CD4-positive, alpha-beta T cell (primary cell): Measurements from ENCODE around the gene COL13A1. TPM values are rescaled to one million over a fixed set of nuclear protein-coding genes. Genes with fewer than 3 reads are reported as not detected.

Experiments
- ATAC-seq: fragments of 200-7000 bp; cut with Tn5 transposase; one replicate; pipeline ENCODE4 v1.10.0; 2022; ENCODE audit warnings: mild to moderate bottlenecking; ENCODE audit not compliant: poor library complexity
- CTCF ChIA-PET: fragments of 350-600 bp; sonication (Branson Sonifier 250); formaldehyde crosslinking; loops from one replicate; lab custom pipeline; 2021; ENCODE audit warnings: antibody characterized with exemption, inconsistent platforms; lab: Charles Lee
- POLR2A ChIA-PET: fragments of 350-600 bp; sonication (Branson Sonifier 250); formaldehyde crosslinking; loops from one replicate; lab custom pipeline; 2021; ENCODE audit warnings: antibody characterized with exemption, inconsistent platforms; lab: Charles Lee
- DNase-seq, 14 experiments: peaks; one replicate each; pipeline ENCODE4 v3.0.0-alpha.2; 2013 to 2020; ENCODE audit warnings: mixed read lengths in 2 of 14
- H3K27ac ChIP-seq, 2 donors: one replicate each; pipeline versions ENCODE4 v1.5.1 to v1.7.0; 2013; ENCODE audit warnings: low read length in 2 of 2, low read depth in 1 of 2, mild to moderate bottlenecking in 1 of 2
- H3K27me3 ChIP-seq, 2 experiments: 1 replicate in 1 of 2; 2 replicates in 1 of 2; pipeline versions ENCODE4 v1.6.1 to v1.7.0; 2013; ENCODE audit warnings: low read length in 2 of 2, control low read depth in 1 of 2, mild to moderate bottlenecking in 1 of 2, moderate library complexity in 1 of 2; ENCODE audit not compliant: insufficient read depth in 2 of 2, control insufficient read depth in 1 of 2
- H3K36me3 ChIP-seq: one replicate; pipeline ENCODE4 v1.6.1; 2013; ENCODE audit warnings: low read length, control low read depth; ENCODE audit not compliant: insufficient read depth
- H3K4me1 ChIP-seq: one replicate; pipeline ENCODE4 v1.6.1; 2013; ENCODE audit warnings: low read length, control low read depth; ENCODE audit not compliant: insufficient read depth
- H3K4me3 ChIP-seq: one replicate; pipeline ENCODE4 v1.5.1; 2013; ENCODE audit warnings: mild to moderate bottlenecking, low read length, moderate library complexity
- H3K9me3 ChIP-seq, 2 experiments: 1 replicate in 1 of 2; 2 replicates in 1 of 2; pipeline versions ENCODE4 v1.6.1 to v1.7.0; 2013; ENCODE audit warnings: low read length in 2 of 2, mild to moderate bottlenecking in 2 of 2, control low read depth in 1 of 2, moderate library complexity in 1 of 2; ENCODE audit not compliant: control insufficient read depth in 1 of 2, insufficient read depth in 1 of 2
- H3K27ac Mint-ChIP-seq: one replicate; pipeline ENCODE4 v1.8.0; 2020; ENCODE audit warnings: mixed read lengths
- H3K27me3 Mint-ChIP-seq: one replicate; pipeline ENCODE4 v1.8.0; 2021; ENCODE audit warnings: mixed read lengths
- H3K36me3 Mint-ChIP-seq: one replicate; pipeline ENCODE4 v1.8.0; 2021; ENCODE audit warnings: low read depth, mixed read lengths
- H3K4me1 Mint-ChIP-seq: one replicate; pipeline ENCODE4 v1.8.0; 2021; ENCODE audit warnings: low read depth, mixed read lengths
- H3K4me3 Mint-ChIP-seq: one replicate; pipeline ENCODE4 v1.8.0; 2020; ENCODE audit warnings: mild to moderate bottlenecking, mixed read lengths
- H3K9me3 Mint-ChIP-seq: one replicate; pipeline ENCODE4 v1.8.0; 2020; ENCODE audit warnings: mixed read lengths
- CTCF ChIP-seq: fragments of 200-600 bp; IDR thresholded peaks from one replicate; pipeline ENCODE4 v1.8.0; 2022; ENCODE audit warnings: antibody characterized with exemption, mild to moderate bottlenecking
- intact Hi-C, 2 experiments: fragments of 100-400 bp; cut with DNase I in 1 of 2; cut with micrococcal nuclease in 1 of 2; formaldehyde crosslinking; loops; one replicate each; pipeline versions ENCODE4 v1.15.1 to v1.9.0; 2023 to 2025; cut with DNase I, micrococcal nuclease
- total RNA-seq, 174 experiments: library from RNA in 2 of 174; stranded (reverse) in 2 of 174; gene quantifications; one replicate each; pipeline ENCODE4 v1.2.3 and lab custom pipeline; 2021 to 2026

COL13A1 gene
- total RNA-seq, 2 experiments from 2014 or later: not detected

- Histone ChIP-seq H3K4me1 (no peaks in the 10 kb centered on the region), H3K27ac (no peak overlapping the region), H3K36me3 (no peaks in the 10 kb centered on the region), H3K27me3 (peaks cover 0 to 3% of the 10 kb centered on the region in 2 experiments), H3K4me3 (no peak overlapping the region), H3K9me3 (peaks cover 0 to 3% of the 10 kb centered on the region in 2 experiments)
- H3K4me1 Mint-ChIP-seq: no peaks in the 10 kb centered on the region
- CTCF ChIA-PET: no interaction called here
- no peak for ATAC-seq
- intact Hi-C loops: no loop called here
- no peaks in the 10 kb centered on the region for H3K36me3 Mint-ChIP-seq
- no peak overlapping the region for H3K27ac Mint-ChIP-seq
- no peak for TF ChIP-seq CTCF
- H3K9me3 Mint-ChIP-seq: no peaks in the 10 kb centered on the region
- H3K4me3 Mint-ChIP-seq: no peak overlapping the region
- no peak for DNase-seq
- H3K27me3 Mint-ChIP-seq: no peaks in the 10 kb centered on the region
- POLR2A ChIA-PET: no interaction called here
Observed at GRCh38 chr10:69865450-69865849, 63.7 kb downstream of the COL13A1 start.

DNA sequence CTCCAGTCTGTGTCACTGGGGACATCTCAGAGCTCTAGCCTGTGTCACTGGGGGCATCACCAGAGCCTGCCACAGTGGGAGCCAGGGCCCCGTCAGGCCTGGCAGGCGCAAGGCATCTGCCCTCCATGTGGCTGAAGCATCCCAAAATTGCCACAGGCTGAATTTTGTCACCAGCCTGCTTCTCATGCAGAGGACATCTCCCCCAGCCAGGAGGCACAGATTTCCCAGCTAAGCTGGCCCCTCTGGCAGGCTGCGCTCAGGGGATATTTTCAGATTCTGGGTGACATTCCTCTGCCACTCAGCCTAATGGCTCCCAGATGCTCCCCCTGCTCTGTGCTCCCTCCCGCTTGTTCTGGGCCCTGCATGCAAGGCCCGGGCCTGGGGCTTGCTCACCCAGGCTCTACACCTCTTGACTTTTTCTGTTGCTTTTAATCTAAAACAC is 64.6 kb downstream of the COL13A1 start:
- Histone ChIP-seq H3K9me3 (peaks cover 0 to 3% of the 10 kb centered on the region in 2 experiments), H3K27me3 (no peaks in the 10 kb centered on the region), H3K4me3 (no peak overlapping the region), H3K27ac (no peak overlapping the region), H3K4me1 (no peaks in the 10 kb centered on the region), H3K36me3 (no peaks in the 10 kb centered on the region)
- Mint-ChIP-seq H3K9me3 (no peaks in the 10 kb centered on the region), H3K27me3 (no peaks in the 10 kb centered on the region), H3K4me1 (no peaks in the 10 kb centered on the region), H3K36me3 (no peaks in the 10 kb centered on the region), H3K4me3 (no peak overlapping the region), H3K27ac (no peak overlapping the region)
- intact Hi-C loops: no loop called here
- DNase-seq (no peak), ATAC-seq (no peak)
- no peak for TF ChIP-seq CTCF
- CTCF ChIA-PET: no interaction called here
- POLR2A ChIA-PET: no interaction called here

- Mint-ChIP-seq H3K4me1 (no peaks in the 10 kb centered on the region), H3K36me3 (no peaks in the 10 kb centered on the region), H3K4me3 (no peak overlapping the region), H3K9me3 (no peaks in the 10 kb centered on the region), H3K27me3 (no peaks in the 10 kb centered on the region), H3K27ac (no peak overlapping the region)
- Histone ChIP-seq H3K27ac (no peak overlapping the region), H3K36me3 (no peaks in the 10 kb centered on the region), H3K9me3 (peaks cover 0 to 3% of the 10 kb centered on the region in 2 experiments), H3K4me3 (no peak overlapping the region), H3K4me1 (no peaks in the 10 kb centered on the region), H3K27me3 (no peaks in the 10 kb centered on the region)
- DNase-seq: no peak
- intact Hi-C loops: no loop called here
- ATAC-seq: no peak
- CTCF ChIA-PET: no interaction called here
- POLR2A ChIA-PET: no interaction called here
- no peak for TF ChIP-seq CTCF
Observed at GRCh38 chr10:69866688-69867461, 65.2 kb downstream of the COL13A1 start.
